A673 (cell line): ENCODE measurements around the gene SPRED2. TPM values are rescaled to one million over a fixed set of nuclear protein-coding genes. Genes with fewer than 3 reads are reported as not detected.

ENCODE experiments used
- BruUV-seq: library from RNA; stranded (reverse); fragments of 400-500 nt; replicated peaks from 2 replicates; lab custom pipeline; 2021; lab: Mats Ljungman, UMichigan
- CTCF ChIA-PET: fragments of 300-600 bp; sonication (Branson Sonifier 250); formaldehyde crosslinking; loops from one replicate; lab custom pipeline; 2022; ENCODE audit warnings: antibody characterized with exemption; lab: Charles Lee
- POLR2A ChIA-PET: fragments of 300-600 bp; sonication (Branson Sonifier 250); formaldehyde crosslinking; loops from one replicate; lab custom pipeline; 2022; ENCODE audit warnings: antibody characterized with exemption; ENCODE audit not compliant: low non-redundant PET; lab: Charles Lee
- DNase-seq: peaks from one replicate; pipeline ENCODE4 v3.0.0-alpha.2; 2015; ENCODE audit warnings: low spot score
- H3K27ac ChIP-seq: fragments of 200-600 bp; sonication (generic); 2 replicates; pipeline ENCODE4 v1.5.1; 2016; ENCODE audit warnings: mixed run types, low read depth, mild to moderate bottlenecking, mixed read lengths, antibody characterized with exemption, low read length; ENCODE audit not compliant: poor library complexity, severe bottlenecking
- H3K27me3 ChIP-seq: fragments of 200-600 bp; sonication (generic); replicated peaks from 2 replicates; pipeline ENCODE4 v1.6.1; 2017; ENCODE audit warnings: mixed run types, low read depth, mild to moderate bottlenecking, mixed read lengths, antibody characterized with exemption, low read length; ENCODE audit not compliant: insufficient read depth, poor library complexity
- H3K36me3 ChIP-seq: fragments of 200-600 bp; sonication (generic); 2 replicates; pipeline ENCODE4 v1.6.1; 2016; ENCODE audit warnings: mixed run types, mild to moderate bottlenecking, mixed read lengths, antibody characterized with exemption, low read length; ENCODE audit not compliant: insufficient read depth, poor library complexity, severe bottlenecking
- H3K4me1 ChIP-seq: fragments of 200-600 bp; sonication (generic); 2 replicates; pipeline ENCODE4 v1.6.1; 2017; ENCODE audit warnings: mixed run types, mild to moderate bottlenecking, mixed read lengths, antibody characterized with exemption, low read length; ENCODE audit not compliant: insufficient read depth, poor library complexity, severe bottlenecking
- H3K4me3 ChIP-seq: fragments of 200-600 bp; sonication (generic); 2 replicates; pipeline ENCODE4 v1.5.1; 2016; ENCODE audit warnings: low read depth, mixed run types, mild to moderate bottlenecking, mixed read lengths, low read length; ENCODE audit not compliant: poor library complexity, severe bottlenecking
- H3K9me3 ChIP-seq: fragments of 200-600 bp; sonication (generic); 2 replicates; pipeline ENCODE4 v1.6.1; 2016; ENCODE audit warnings: mixed run types, low read depth, mild to moderate bottlenecking, mixed read lengths, antibody characterized with exemption, low read length; ENCODE audit not compliant: poor library complexity, severe bottlenecking
- CTCF ChIP-seq: fragments of 300-800, 200-600 bp; sonication (generic); conservative IDR thresholded peaks from 2 replicates; pipeline ENCODE4 v1.5.1; 2017; ENCODE audit warnings: low read depth, mild to moderate bottlenecking, antibody characterized with exemption, low read length, moderate library complexity, mixed read lengths
- EZH2 ChIP-seq: fragments of 200-600 bp; sonication (generic); IDR thresholded peaks from 2 replicates; pipeline ENCODE4 v1.6.1; 2017; ENCODE audit warnings: borderline replicate concordance, low read depth, mild to moderate bottlenecking, mixed read lengths, antibody characterized with exemption, low read length; ENCODE audit not compliant: poor library complexity, severe bottlenecking
- intact Hi-C: fragments of 100-400 bp; cut with micrococcal nuclease; formaldehyde crosslinking; loops from one replicate; pipeline ENCODE4 v1.10.0; 2022; ENCODE audit not compliant: unreplicated experiment
- total RNA-seq: library from RNA; stranded (reverse); gene quantifications from 2 replicates; pipeline ENCODE4 v1.2.3, GENCODE V29; 2021

The SPRED2 gene
- total RNA-seq, 1 experiment from 2014 or later: 79.4 TPM

- ChIA-PET CTCF (interaction anchor here (1.3 kb wide), 1 partner anchor 305 kb away, joined by 4 read pairs; no protein-coding TSS in a partner anchor), POLR2A (interaction anchor here (0.6 kb wide), 1 partner anchor 20 kb away, joined by 7 read pairs; no protein-coding TSS in a partner anchor)
- Histone ChIP-seq H3K27ac (peak overlapping the region; percentile 95), H3K9me3 (no peaks in the 10 kb centered on the region), H3K4me3 (peak overlapping the region; percentile 64), H3K4me1 (peaks cover 15% of the 10 kb centered on the region), H3K36me3 (no peaks in the 10 kb centered on the region), H3K27me3 (no peaks in the 10 kb centered on the region)
- intact Hi-C loops: loop anchor here (5.0 kb wide), 1 partner anchor 117 kb away; no protein-coding TSS in a partner anchor
- BruUV-seq: no TSS peak
- peak; percentile 91 for DNase-seq
- TF ChIP-seq CTCF (no peak), EZH2 (no peak)
Measured at GRCh38 chr2:65435625-65436168, 3.3 kb upstream of the SPRED2 start.

- no peaks in the 10 kb centered on the region for H3K36me3 ChIP-seq
- intact Hi-C loops: loop anchor here (5.0 kb wide), 3 partner anchors 67 to 118 kb away; no protein-coding TSS in a partner anchor
- no peak overlapping the region for H3K27ac ChIP-seq
- peaks cover 19% of the 10 kb centered on the region for H3K4me1 ChIP-seq
- DNase-seq: no peak
- H3K4me3 ChIP-seq: no peak overlapping the region
- no peaks in the 10 kb centered on the region for H3K9me3 ChIP-seq
- H3K27me3 ChIP-seq: no peaks in the 10 kb centered on the region
- no TSS peak for BruUV-seq
- TF ChIP-seq CTCF (no peak), EZH2 (no peak)
- ChIA-PET CTCF (no interaction called here), POLR2A (no interaction called here)
Measured at GRCh38 chr2:65434592-65435241, 2.3 kb upstream of the SPRED2 start.

GRCh38 chr2:65431421-65432226 is 775 bp downstream of the SPRED2 start:
- no peak for TF ChIP-seq CTCF
- TF ChIP-seq EZH2: no peak
- Histone ChIP-seq H3K4me1 (peaks cover 13% of the 10 kb centered on the region), H3K27me3 (no peaks in the 10 kb centered on the region), H3K9me3 (no peaks in the 10 kb centered on the region), H3K36me3 (no peaks in the 10 kb centered on the region), H3K4me3 (peak overlapping the region; percentile 97), H3K27ac (peak overlapping the region; percentile 96)
- TSS peak; percentile 4 for BruUV-seq
- intact Hi-C loops: loop anchor here (2.0 to 5.0 kb wide), 3 partner anchors 64 to 167 kb away; no protein-coding TSS in a partner anchor
- DNase-seq: peak; percentile 71
- POLR2A ChIA-PET: interaction anchor here (0.6 to 1.3 kb wide), 3 partner anchors 8 to 779 kb away, joined by 3 read pairs; no protein-coding TSS in a partner anchor
- CTCF ChIA-PET: no interaction called here
